Measurements from ENCODE around the gene HPSE2. TPM values are rescaled to one million over a fixed set of nuclear protein-coding genes. Genes with fewer than 3 reads are reported as not detected.

The HPSE2 gene
- total RNA-seq, 2 experiments from 2014 or later, result not detected

- DNase-seq (no peak), ATAC-seq (no peak)
- intact Hi-C loops (cut with micrococcal nuclease), result no loop called here
- Mint-ChIP-seq H3K4me1 (ENCODE audit: low read depth) (no peaks in the 10 kb centered on the region), H3K4me3 (no peak overlapping the region), H3K27ac (no peak overlapping the region), H3K36me3 (ENCODE audit: low read depth) (no peaks in the 10 kb centered on the region), H3K27me3 (no peaks in the 10 kb centered on the region), H3K9me3 (no peaks in the 10 kb centered on the region)
- ChIA-PET POLR2A (no interaction called here), CTCF (no interaction called here)
- TF ChIP-seq CTCF (IDR thresholded peaks at IDR 0.05), result no peak
These were observed 272.0 kb downstream of the HPSE2 start for GRCh38 chr10:98963608-98964007.

- Mint-ChIP-seq H3K36me3 (ENCODE audit: low read depth) (no peaks in the 10 kb centered on the region), H3K27ac (no peak overlapping the region), H3K9me3 (no peaks in the 10 kb centered on the region), H3K4me1 (ENCODE audit: low read depth) (no peaks in the 10 kb centered on the region), H3K4me3 (no peak overlapping the region), H3K27me3 (no peaks in the 10 kb centered on the region)
- ChIA-PET CTCF (no interaction called here), POLR2A (no interaction called here)
- ATAC-seq (no peak), DNase-seq (no peak)
- TF ChIP-seq CTCF (IDR thresholded peaks at IDR 0.05), result no peak
- intact Hi-C loops (cut with micrococcal nuclease), result no loop called here
These were observed 276.3 kb downstream of the HPSE2 start for GRCh38 chr10:98959379-98959778.

GRCh38 chr10:98957801-98958200 is 277.9 kb downstream of the HPSE2 start:
- Mint-ChIP-seq H3K4me1 (ENCODE audit: low read depth) (no peaks in the 10 kb centered on the region), H3K4me3 (no peak overlapping the region), H3K36me3 (ENCODE audit: low read depth) (no peaks in the 10 kb centered on the region), H3K27ac (no peak overlapping the region), H3K9me3 (no peaks in the 10 kb centered on the region), H3K27me3 (peaks cover 1% of the 10 kb centered on the region)
- ATAC-seq, result no peak
- intact Hi-C loops (cut with micrococcal nuclease), result no loop called here
- CTCF ChIA-PET, result no interaction called here
- no peak for DNase-seq
- POLR2A ChIA-PET, result no interaction called here
- no peak for TF ChIP-seq CTCF (IDR thresholded peaks at IDR 0.05)

- DNase-seq, result no peak
- H3K9me3 Mint-ChIP-seq, result no peaks in the 10 kb centered on the region
- H3K27ac Mint-ChIP-seq, result no peak overlapping the region
- no peak for ATAC-seq
- ChIA-PET POLR2A (no interaction called here), CTCF (no interaction called here)
- H3K27me3 Mint-ChIP-seq, result peaks cover 1% of the 10 kb centered on the region
- intact Hi-C loops (cut with micrococcal nuclease), result no loop called here
- no peaks in the 10 kb centered on the region for H3K36me3 Mint-ChIP-seq (ENCODE audit: low read depth)
- H3K4me1 Mint-ChIP-seq (ENCODE audit: low read depth), result no peaks in the 10 kb centered on the region
- TF ChIP-seq CTCF (IDR thresholded peaks at IDR 0.05), result no peak
- no peak overlapping the region for H3K4me3 Mint-ChIP-seq
These were observed 278.9 kb downstream of the HPSE2 start for GRCh38 chr10:98956576-98957260.

- Mint-ChIP-seq H3K27ac (no peak overlapping the region), H3K36me3 (ENCODE audit: low read depth) (no peaks in the 10 kb centered on the region), H3K4me3 (no peak overlapping the region), H3K4me1 (ENCODE audit: low read depth) (no peaks in the 10 kb centered on the region), H3K27me3 (peaks cover 1% of the 10 kb centered on the region), H3K9me3 (no peaks in the 10 kb centered on the region)
- intact Hi-C loops (cut with micrococcal nuclease), result no loop called here
- CTCF ChIA-PET, result no interaction called here
- no peak for DNase-seq
- TF ChIP-seq CTCF (IDR thresholded peaks at IDR 0.05), result no peak
- ATAC-seq, result no peak
- POLR2A ChIA-PET, result no interaction called here
These were observed 282.4 kb downstream of the HPSE2 start for GRCh38 chr10:98953251-98953650.
